ENCODE data around the gene KCNMA1. TPM values are rescaled to one million over a fixed set of nuclear protein-coding genes. Genes with fewer than 3 reads are reported as not detected.

Gene KCNMA1
- total RNA-seq, 1 experiment from 2014 or later: 0.08 TPM

- no peak for DNase-seq (ENCODE audit: low spot score)
Observed at GRCh38 chr10:77189075-77189474, 448.5 kb downstream of the KCNMA1 start.

GRCh38 chr10:77188521-77188920 lies 449.1 kb downstream of the KCNMA1 start:
- no peak for DNase-seq (ENCODE audit: low spot score)

- DNase-seq (ENCODE audit: low spot score): no peak
Observed at GRCh38 chr10:77188000-77188395, 449.6 kb downstream of the KCNMA1 start.

GRCh38 chr10:77187376-77187999 lies 450.1 kb downstream of the KCNMA1 start:
- DNase-seq (ENCODE audit: low spot score): no peak

GRCh38 chr10:77186936-77187335 lies 450.7 kb downstream of the KCNMA1 start:
- DNase-seq (ENCODE audit: low spot score): no peak

- DNase-seq (ENCODE audit: low spot score): no peak
Observed at GRCh38 chr10:77185696-77186095, 451.9 kb downstream of the KCNMA1 start.

- no peak for DNase-seq (ENCODE audit: low spot score)
Observed at GRCh38 chr10:77182803-77183202, 454.8 kb downstream of the KCNMA1 start.

GRCh38 chr10:77180794-77181193 lies 456.8 kb downstream of the KCNMA1 start:
- no peak for DNase-seq (ENCODE audit: low spot score)

- DNase-seq (ENCODE audit: low spot score): no peak
Observed at GRCh38 chr10:77180104-77180503, 457.5 kb downstream of the KCNMA1 start.

- DNase-seq (ENCODE audit: low spot score): no peak
Observed at GRCh38 chr10:77179015-77179695, 458.5 kb downstream of the KCNMA1 start.

GRCh38 chr10:77177589-77177988 lies 460.0 kb downstream of the KCNMA1 start:
- DNase-seq (ENCODE audit: low spot score): no peak

- no peak for DNase-seq (ENCODE audit: low spot score)
Observed at GRCh38 chr10:77177161-77177560, 460.4 kb downstream of the KCNMA1 start.

GRCh38 chr10:77176232-77176631 lies 461.4 kb downstream of the KCNMA1 start:
- DNase-seq (ENCODE audit: low spot score): no peak

- DNase-seq (ENCODE audit: low spot score): no peak
Observed at GRCh38 chr10:77175631-77176222, 461.9 kb downstream of the KCNMA1 start.

- DNase-seq (ENCODE audit: low spot score): peak; percentile 77
Observed at GRCh38 chr10:77173615-77174461, 463.8 kb downstream of the KCNMA1 start.

GRCh38 chr10:77172086-77172485 lies 465.5 kb downstream of the KCNMA1 start:
- DNase-seq (ENCODE audit: low spot score): no peak

GRCh38 chr10:77168861-77169260 lies 468.7 kb downstream of the KCNMA1 start:
- DNase-seq (ENCODE audit: low spot score): no peak

- DNase-seq (ENCODE audit: low spot score): no peak
Observed at GRCh38 chr10:77168161-77168560, 469.4 kb downstream of the KCNMA1 start.

GRCh38 chr10:77165445-77166208 lies 472.0 kb downstream of the KCNMA1 start:
- peak; percentile 70 for DNase-seq (ENCODE audit: low spot score)

GRCh38 chr10:77164616-77165311 lies 472.8 kb downstream of the KCNMA1 start:
- DNase-seq (ENCODE audit: low spot score): no peak
